ENCODE data around the gene AASDH. TPM values are rescaled to one million over a fixed set of nuclear protein-coding genes. Genes with fewer than 3 reads are reported as not detected.

Gene AASDH
- total and polyA plus RNA-seq, 4 donors, result 2.7 to 13.3 (median 9.1) TPM

DNA sequence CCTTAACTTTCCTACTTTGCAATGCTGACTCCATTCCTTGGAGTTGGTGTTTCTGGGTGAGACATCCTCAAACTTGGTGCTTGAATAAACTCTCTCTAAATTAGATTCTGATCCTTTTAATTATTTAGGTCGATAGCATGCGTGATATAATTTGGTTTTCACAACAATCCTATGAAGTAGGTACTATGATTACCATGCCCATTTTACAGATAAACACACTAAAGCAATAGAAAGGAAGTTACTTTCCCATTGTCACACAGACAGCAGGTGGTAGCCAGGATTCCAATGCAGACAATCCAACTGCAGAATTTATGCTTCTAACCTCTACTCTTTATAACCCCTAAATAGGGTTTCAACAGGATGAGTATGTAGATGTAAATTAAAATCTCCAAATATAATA lies 21.7 kb upstream of the AASDH start:
- WGBS, result 91% methylated on average over 2 of the region's 2 CpGs
- peaks cover 0 to 7% (median 0%) of the 10 kb centered on the region in 4 donors for H3K4me1 ChIP-seq (ENCODE audit: control insufficient read depth in 4 of 4, insufficient read depth in 4 of 4, low read length in 3 of 4)

More for the DNA sequence above, 21.7 kb upstream of the AASDH start:
- no peak for DNase-seq (ENCODE audit: low spot score)
- Histone ChIP-seq H3K9ac (ENCODE audit: low read depth in 1 of 2, low read length in 2 of 2) (no peak overlapping the region), H3K36me3 (ENCODE audit: control insufficient read depth in 4 of 4, insufficient read depth in 3 of 4, low read depth in 1 of 4, low read length in 3 of 4) (no peaks in the 10 kb centered on the region), H3K9me3 (ENCODE audit: control insufficient read depth in 4 of 4, low read length in 3 of 4) (no peaks in the 10 kb centered on the region), H3K27me3 (ENCODE audit: control insufficient read depth in 4 of 4, insufficient read depth in 4 of 4, low read length in 3 of 4) (no peaks in the 10 kb centered on the region), H3K4me3 (ENCODE audit: low read depth in 1 of 3, low read length in 3 of 3) (no peak overlapping the region), H3K27ac (ENCODE audit: low read depth in 1 of 2, low read length in 2 of 2) (no peak overlapping the region)
- TF ChIP-seq, protein P1, sequence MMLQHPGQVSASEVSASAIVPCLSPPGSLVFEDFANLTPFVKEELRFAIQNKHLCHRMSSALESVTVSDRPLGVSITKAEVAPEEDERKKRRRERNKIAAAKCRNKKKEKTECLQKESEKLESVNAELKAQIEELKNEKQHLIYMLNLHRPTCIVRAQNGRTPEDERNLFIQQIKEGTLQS (IDR thresholded peaks at IDR 0.05), result no peak
- TF ChIP-seq NR2F2 (IDR thresholded peaks at IDR 0.05) (no peak), YY1 (IDR thresholded peaks at IDR 0.05) (no peak), EGR1 (IDR thresholded peaks at IDR 0.05; ENCODE audit: low read depth in 2 of 2) (no peak), FOXA1 (IDR thresholded peaks at IDR 0.05) (no peak), RXRA (IDR thresholded peaks at IDR 0.05) (no peak), HNF4G (IDR thresholded peaks at IDR 0.05) (no peak), FOXA2 (IDR thresholded peaks at IDR 0.05) (no peak), JUND (IDR thresholded peaks at IDR 0.05) (no peak), GABPA (IDR thresholded peaks at IDR 0.05 in 1 of 2, conservative IDR thresholded peaks at IDR 0.05 in 1 of 2) (no peak), SP1 (IDR thresholded peaks at IDR 0.05) (no peak), HNF4A (conservative IDR thresholded peaks at IDR 0.05) (no peak), TAF1 (conservative IDR thresholded peaks at IDR 0.05) (no peak), RAD21 (IDR thresholded peaks at IDR 0.05) (no peak)
- TF ChIP-seq, protein P2, sequence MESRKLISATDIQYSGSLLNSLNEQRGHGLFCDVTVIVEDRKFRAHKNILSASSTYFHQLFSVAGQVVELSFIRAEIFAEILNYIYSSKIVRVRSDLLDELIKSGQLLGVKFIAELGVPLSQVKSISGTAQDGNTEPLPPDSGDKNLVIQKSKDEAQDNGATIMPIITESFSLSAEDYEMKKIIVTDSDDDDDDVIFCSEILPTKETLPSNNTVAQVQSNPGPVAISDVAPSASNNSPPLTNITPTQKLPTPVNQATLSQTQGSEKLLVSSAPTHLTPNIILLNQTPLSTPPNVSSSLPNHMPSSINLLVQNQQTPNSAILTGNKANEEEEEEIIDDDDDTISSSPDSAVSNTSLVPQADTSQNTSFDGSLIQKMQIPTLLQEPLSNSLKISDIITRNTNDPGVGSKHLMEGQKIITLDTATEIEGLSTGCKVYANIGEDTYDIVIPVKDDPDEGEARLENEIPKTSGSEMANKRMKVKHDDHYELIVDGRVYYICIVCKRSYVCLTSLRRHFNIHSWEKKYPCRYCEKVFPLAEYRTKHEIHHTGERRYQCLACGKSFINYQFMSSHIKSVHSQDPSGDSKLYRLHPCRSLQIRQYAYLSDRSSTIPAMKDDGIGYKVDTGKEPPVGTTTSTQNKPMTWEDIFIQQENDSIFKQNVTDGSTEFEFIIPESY (IDR thresholded peaks at IDR 0.05), result no peak
- TF ChIP-seq, protein P3, sequence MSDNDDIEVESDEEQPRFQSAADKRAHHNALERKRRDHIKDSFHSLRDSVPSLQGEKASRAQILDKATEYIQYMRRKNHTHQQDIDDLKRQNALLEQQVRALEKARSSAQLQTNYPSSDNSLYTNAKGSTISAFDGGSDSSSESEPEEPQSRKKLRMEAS (IDR thresholded peaks at IDR 0.05), result no peak
- TF ChIP-seq, protein P4, sequence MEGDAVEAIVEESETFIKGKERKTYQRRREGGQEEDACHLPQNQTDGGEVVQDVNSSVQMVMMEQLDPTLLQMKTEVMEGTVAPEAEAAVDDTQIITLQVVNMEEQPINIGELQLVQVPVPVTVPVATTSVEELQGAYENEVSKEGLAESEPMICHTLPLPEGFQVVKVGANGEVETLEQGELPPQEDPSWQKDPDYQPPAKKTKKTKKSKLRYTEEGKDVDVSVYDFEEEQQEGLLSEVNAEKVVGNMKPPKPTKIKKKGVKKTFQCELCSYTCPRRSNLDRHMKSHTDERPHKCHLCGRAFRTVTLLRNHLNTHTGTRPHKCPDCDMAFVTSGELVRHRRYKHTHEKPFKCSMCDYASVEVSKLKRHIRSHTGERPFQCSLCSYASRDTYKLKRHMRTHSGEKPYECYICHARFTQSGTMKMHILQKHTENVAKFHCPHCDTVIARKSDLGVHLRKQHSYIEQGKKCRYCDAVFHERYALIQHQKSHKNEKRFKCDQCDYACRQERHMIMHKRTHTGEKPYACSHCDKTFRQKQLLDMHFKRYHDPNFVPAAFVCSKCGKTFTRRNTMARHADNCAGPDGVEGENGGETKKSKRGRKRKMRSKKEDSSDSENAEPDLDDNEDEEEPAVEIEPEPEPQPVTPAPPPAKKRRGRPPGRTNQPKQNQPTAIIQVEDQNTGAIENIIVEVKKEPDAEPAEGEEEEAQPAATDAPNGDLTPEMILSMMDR (IDR thresholded peaks at IDR 0.05; ENCODE audit: low read depth, low read length, missing input control), result no peak
- TF ChIP-seq, protein P5, sequence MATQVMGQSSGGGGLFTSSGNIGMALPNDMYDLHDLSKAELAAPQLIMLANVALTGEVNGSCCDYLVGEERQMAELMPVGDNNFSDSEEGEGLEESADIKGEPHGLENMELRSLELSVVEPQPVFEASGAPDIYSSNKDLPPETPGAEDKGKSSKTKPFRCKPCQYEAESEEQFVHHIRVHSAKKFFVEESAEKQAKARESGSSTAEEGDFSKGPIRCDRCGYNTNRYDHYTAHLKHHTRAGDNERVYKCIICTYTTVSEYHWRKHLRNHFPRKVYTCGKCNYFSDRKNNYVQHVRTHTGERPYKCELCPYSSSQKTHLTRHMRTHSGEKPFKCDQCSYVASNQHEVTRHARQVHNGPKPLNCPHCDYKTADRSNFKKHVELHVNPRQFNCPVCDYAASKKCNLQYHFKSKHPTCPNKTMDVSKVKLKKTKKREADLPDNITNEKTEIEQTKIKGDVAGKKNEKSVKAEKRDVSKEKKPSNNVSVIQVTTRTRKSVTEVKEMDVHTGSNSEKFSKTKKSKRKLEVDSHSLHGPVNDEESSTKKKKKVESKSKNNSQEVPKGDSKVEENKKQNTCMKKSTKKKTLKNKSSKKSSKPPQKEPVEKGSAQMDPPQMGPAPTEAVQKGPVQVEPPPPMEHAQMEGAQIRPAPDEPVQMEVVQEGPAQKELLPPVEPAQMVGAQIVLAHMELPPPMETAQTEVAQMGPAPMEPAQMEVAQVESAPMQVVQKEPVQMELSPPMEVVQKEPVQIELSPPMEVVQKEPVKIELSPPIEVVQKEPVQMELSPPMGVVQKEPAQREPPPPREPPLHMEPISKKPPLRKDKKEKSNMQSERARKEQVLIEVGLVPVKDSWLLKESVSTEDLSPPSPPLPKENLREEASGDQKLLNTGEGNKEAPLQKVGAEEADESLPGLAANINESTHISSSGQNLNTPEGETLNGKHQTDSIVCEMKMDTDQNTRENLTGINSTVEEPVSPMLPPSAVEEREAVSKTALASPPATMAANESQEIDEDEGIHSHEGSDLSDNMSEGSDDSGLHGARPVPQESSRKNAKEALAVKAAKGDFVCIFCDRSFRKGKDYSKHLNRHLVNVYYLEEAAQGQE (IDR thresholded peaks at IDR 0.05), result no peak
